ENCODE results near the gene IL16.

IL16 gene

DNA sequence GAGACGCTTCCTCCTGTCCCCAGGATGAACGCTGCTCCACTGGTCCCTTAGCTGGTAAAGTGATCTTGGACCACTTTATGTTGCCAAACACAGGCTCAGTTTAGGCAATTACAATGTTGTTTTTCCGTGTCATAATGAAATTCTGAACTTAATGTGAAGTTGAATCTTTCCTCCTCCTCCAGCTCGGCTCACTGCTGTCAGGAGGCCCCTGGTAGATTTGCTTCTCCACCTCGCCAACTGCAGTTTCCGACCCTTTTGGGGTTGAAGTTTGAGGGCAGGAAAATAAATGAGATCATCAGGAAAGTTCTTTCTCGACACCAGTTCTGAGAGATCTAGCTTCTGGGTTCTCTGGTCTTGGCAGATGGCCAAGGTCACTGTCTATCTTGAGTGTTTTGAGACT is 34.8 kb upstream of the IL16 start:
- no peak overlapping the region for H3K4me3 ChIP-seq (ENCODE audit: low read depth, low read length)
- TF ChIP-seq, protein P1, sequence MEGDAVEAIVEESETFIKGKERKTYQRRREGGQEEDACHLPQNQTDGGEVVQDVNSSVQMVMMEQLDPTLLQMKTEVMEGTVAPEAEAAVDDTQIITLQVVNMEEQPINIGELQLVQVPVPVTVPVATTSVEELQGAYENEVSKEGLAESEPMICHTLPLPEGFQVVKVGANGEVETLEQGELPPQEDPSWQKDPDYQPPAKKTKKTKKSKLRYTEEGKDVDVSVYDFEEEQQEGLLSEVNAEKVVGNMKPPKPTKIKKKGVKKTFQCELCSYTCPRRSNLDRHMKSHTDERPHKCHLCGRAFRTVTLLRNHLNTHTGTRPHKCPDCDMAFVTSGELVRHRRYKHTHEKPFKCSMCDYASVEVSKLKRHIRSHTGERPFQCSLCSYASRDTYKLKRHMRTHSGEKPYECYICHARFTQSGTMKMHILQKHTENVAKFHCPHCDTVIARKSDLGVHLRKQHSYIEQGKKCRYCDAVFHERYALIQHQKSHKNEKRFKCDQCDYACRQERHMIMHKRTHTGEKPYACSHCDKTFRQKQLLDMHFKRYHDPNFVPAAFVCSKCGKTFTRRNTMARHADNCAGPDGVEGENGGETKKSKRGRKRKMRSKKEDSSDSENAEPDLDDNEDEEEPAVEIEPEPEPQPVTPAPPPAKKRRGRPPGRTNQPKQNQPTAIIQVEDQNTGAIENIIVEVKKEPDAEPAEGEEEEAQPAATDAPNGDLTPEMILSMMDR (IDR thresholded peaks at IDR 0.05; ENCODE audit: insufficient read depth, low read length, missing control alignments), result no peak
- DNase-seq (ENCODE audit: low read depth, low spot score), result no peak
- POLR2A ChIA-PET, result no interaction called here
- CTCF ChIA-PET, result interaction anchor here (1.2 to 7.4 kb wide), 2 partner anchors 55 to 104 kb away, joined by 5 to 108 read pairs; no protein-coding TSS in a partner anchor

DNA sequence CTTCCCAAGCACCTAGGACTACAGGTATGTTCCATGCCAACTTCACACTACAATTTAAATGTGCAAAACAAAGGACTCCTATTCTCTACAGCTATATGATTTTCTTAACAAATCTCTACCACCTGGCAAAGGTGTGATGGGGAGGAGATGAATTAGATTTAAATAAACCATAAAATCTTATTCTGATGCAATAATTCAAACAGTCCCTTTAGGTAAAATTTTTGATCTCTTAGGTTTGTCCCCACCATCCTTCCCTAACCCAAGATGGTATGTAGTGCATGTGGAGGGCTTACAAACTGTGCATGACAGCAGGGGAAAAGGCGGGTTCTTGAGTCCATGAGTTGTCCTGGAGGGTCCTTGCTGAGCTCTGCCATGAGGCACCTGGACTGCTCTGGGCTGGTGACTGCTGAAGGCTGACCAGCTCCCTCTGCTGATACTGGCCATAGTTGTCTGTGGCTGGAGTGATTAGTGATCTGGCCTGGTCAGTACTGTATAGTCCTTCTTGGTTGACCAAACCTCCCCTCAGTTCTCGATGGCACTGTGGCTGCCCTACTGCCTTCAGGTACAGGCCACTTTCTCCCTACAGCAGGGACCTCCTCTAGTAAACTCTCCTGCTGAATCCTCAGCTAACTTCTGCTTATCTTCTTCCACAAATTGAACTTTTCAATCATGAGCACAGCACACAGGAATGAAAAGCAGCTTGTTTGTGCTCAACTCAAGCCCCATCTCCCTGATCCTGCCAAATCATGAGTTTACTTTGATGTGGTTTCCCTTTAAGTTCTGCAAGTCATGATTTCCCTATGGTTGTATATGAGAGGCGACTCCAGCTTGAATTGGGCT is 32.5 kb upstream of the IL16 start:
- POLR2A ChIA-PET, result interaction anchor here (0.6 to 1.0 kb wide), 5 partner anchors 9 to 27 kb away, joined by 3 to 4 read pairs (median 3); no protein-coding TSS in a partner anchor

DNA sequence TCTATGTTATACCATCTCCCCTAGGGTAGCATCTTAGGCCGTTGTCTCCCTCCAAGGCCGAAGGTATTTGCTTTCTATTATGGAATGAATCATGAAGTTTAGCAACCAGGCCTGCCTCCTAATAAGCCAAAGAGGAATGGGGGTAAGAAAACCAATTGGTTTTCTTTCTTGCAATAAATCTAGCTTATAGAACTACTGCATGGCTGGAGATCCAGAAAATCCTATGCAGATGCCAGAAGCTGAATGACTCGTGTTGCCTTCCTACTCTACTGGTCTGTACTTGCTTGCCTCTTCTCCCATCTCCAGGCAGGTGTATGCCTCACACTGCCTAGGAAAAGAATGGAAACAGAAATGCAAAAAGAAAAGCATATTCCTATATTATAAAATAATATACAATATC is 31.1 kb upstream of the IL16 start:
- H3K4me3 ChIP-seq (ENCODE audit: low read depth, low read length), result no peak overlapping the region
- DNase-seq (ENCODE audit: low read depth, low spot score), result no peak
- ChIA-PET CTCF (interaction anchor here (0.8 to 7.4 kb wide), 5 partner anchors 8 to 101 kb away, joined by 3 to 108 read pairs (median 4); no protein-coding TSS in a partner anchor), POLR2A (no interaction called here)
- TF ChIP-seq, protein P1 (IDR thresholded peaks at IDR 0.05; ENCODE audit: insufficient read depth, low read length, missing control alignments), result no peak

More for the DNA sequence above, 32.5 kb upstream of the IL16 start:
- CTCF ChIA-PET, result interaction anchor here (0.6 to 7.4 kb wide), 14 partner anchors 9 to 111 kb away, joined by 3 to 108 read pairs (median 4); no protein-coding TSS in a partner anchor
- peak; percentile 72 for DNase-seq (ENCODE audit: low read depth, low spot score)
- H3K4me3 ChIP-seq (ENCODE audit: low read depth, low read length), result no peak overlapping the region
- TF ChIP-seq, protein P1 (IDR thresholded peaks at IDR 0.05; ENCODE audit: insufficient read depth, low read length, missing control alignments), result peak; percentile 5

DNA sequence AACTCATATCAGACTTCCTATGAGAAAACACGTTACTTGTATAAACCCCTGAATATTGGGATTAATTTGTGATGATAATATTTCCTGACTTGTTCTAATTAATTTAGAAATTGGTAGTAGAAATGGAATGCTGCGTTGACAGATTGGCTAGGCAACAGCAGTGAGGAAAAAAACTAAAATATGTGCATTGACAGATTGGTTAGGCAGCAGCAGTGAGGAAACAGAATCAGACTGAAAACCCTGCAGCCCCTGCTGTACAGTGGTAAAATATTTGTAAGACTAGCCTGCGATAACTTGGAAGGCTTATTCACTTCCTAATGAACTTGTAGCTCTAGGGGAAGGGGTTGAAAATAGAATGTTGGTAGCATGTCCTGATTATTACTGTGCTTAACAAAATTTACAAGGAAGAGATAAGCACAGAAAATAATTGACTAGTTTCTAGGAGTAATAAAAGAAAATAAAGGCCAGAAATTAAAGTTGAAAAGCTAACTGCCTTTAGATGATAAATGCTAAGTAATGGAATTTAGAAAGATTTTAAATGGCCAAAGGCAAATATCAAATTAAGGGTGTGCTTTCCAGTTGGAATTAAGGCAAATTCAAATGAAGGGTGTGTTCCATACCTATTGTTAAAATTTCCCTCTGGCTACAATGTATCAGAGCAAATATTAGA is 29.9 kb upstream of the IL16 start:
- POLR2A ChIA-PET, result no interaction called here
- no peak for DNase-seq (ENCODE audit: low read depth, low spot score)
- TF ChIP-seq, protein P1 (IDR thresholded peaks at IDR 0.05; ENCODE audit: insufficient read depth, low read length, missing control alignments), result no peak
- CTCF ChIA-PET, result interaction anchor here (0.7 to 1.4 kb wide), 3 partner anchors 11 to 100 kb away, joined by 3 to 10 read pairs (median 4); no protein-coding TSS in a partner anchor
- H3K4me3 ChIP-seq (ENCODE audit: low read depth, low read length), result no peak overlapping the region

DNA sequence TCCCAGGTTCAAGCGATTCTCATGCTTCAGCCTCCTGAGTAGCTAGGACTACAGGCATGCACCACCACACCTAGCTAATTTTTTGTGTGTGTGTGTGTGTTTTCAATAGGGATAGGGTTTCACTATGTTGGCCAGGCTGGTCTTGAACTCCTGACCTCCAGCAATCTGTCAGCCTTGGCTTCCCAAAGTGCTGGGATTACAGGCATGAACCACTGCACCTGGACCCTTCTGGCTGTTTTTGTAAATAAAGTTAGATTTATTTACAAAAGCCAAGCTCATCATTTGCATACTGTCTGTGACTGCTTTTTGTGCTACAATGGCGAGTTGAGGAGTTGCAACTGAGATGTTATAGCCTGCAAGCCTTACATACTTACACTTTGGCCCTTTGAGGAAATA is 28.6 kb upstream of the IL16 start:
- TF ChIP-seq, protein P1 (IDR thresholded peaks at IDR 0.05; ENCODE audit: insufficient read depth, low read length, missing control alignments), result no peak
- H3K4me3 ChIP-seq (ENCODE audit: low read depth, low read length), result no peak overlapping the region
- DNase-seq (ENCODE audit: low read depth, low spot score), result no peak
- CTCF ChIA-PET, result interaction anchor here (1.0 to 4.5 kb wide), 5 partner anchors 9 to 233 kb away, joined by 3 to 27 read pairs (median 4); no protein-coding TSS in a partner anchor
- POLR2A ChIA-PET, result no interaction called here

DNA sequence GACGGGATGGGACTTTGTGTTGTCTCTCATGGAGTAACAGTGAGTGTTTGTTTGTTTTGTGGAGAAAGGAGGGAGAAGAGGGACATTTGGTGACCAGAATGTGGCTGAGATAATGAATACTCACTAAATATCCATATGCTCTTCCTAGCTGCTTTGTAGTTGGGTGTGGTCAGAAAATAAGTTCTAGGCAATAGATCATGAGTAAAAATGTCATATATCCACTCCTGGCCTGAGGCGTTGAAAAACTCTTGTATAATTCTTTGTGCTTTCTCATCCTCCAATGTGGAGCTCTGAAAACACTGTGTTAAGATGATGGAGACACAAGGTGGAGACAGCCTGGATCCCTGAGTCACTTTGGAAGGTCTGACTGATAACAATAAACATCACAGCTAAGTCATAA is 28.0 kb upstream of the IL16 start:
- POLR2A ChIA-PET, result no interaction called here
- TF ChIP-seq, protein P1 (IDR thresholded peaks at IDR 0.05; ENCODE audit: insufficient read depth, low read length, missing control alignments), result no peak
- CTCF ChIA-PET, result interaction anchor here (0.8 to 4.5 kb wide), 6 partner anchors 8 to 232 kb away, joined by 3 to 27 read pairs (median 4); no protein-coding TSS in a partner anchor
- no peak for DNase-seq (ENCODE audit: low read depth, low spot score)
- H3K4me3 ChIP-seq (ENCODE audit: low read depth, low read length), result no peak overlapping the region

Measured in AG04449 (cell line).